GM18907 (cell line): ENCODE data around the gene RAP1GAP2.
"Not testable (repeated sequence)": the region's sequence is repeated elsewhere in the genome, so short reads cannot be mapped to it uniquely, and the experiment has no call there.

Experiments used
- ATAC-seq: cut with Tn5 transposase; IDR thresholded peaks from one replicate; pipeline ENCODE4 v1.9.1; 2021; ENCODE audit warnings: mild to moderate bottlenecking, moderate library complexity; ENCODE audit not compliant: unreplicated experiment

RAP1GAP2 gene

GRCh38 chr17:2814049-2814448 lies 17.8 kb downstream of the RAP1GAP2 start:
- ATAC-seq, result peak; percentile 16

GRCh38 chr17:2814481-2815341 lies 18.5 kb downstream of the RAP1GAP2 start:
- ATAC-seq, result peak; percentile 75

- no peak for ATAC-seq
Observed at GRCh38 chr17:2815781-2816185, 19.5 kb downstream of the RAP1GAP2 start.

- ATAC-seq, result no peak
Observed at GRCh38 chr17:2816688-2817087, 20.4 kb downstream of the RAP1GAP2 start.

- ATAC-seq, result not testable (repeated sequence)
Observed at GRCh38 chr17:2819294-2819693, 23.1 kb downstream of the RAP1GAP2 start.

- ATAC-seq, result no peak
Observed at GRCh38 chr17:2819921-2820501, 23.8 kb downstream of the RAP1GAP2 start.

GRCh38 chr17:2821868-2822267 lies 25.6 kb downstream of the RAP1GAP2 start:
- ATAC-seq, result no peak

GRCh38 chr17:2822358-2822757 lies 26.1 kb downstream of the RAP1GAP2 start:
- no peak for ATAC-seq

- no peak for ATAC-seq
Observed at GRCh38 chr17:2825253-2825970, 29.2 kb downstream of the RAP1GAP2 start.

GRCh38 chr17:2828397-2829038 lies 32.3 kb downstream of the RAP1GAP2 start:
- ATAC-seq, result peak; percentile 62

- no peak for ATAC-seq
Observed at GRCh38 chr17:2830678-2831077, 34.4 kb downstream of the RAP1GAP2 start.

- ATAC-seq, result no peak
Observed at GRCh38 chr17:2835780-2836179, 39.5 kb downstream of the RAP1GAP2 start.

- ATAC-seq, result peak; percentile 85
Observed at GRCh38 chr17:2837147-2837561, 40.9 kb downstream of the RAP1GAP2 start.

GRCh38 chr17:2841606-2842005 lies 45.4 kb downstream of the RAP1GAP2 start:
- ATAC-seq, result no peak

GRCh38 chr17:2842464-2842863 lies 46.2 kb downstream of the RAP1GAP2 start:
- no peak for ATAC-seq

- no peak for ATAC-seq
Observed at GRCh38 chr17:2844416-2844815, 48.2 kb downstream of the RAP1GAP2 start.

- no peak for ATAC-seq
Observed at GRCh38 chr17:2847381-2848333, 51.4 kb downstream of the RAP1GAP2 start.

GRCh38 chr17:2849327-2849670 lies 53.1 kb downstream of the RAP1GAP2 start:
- ATAC-seq, result no peak

GRCh38 chr17:2850991-2851390 lies 54.8 kb downstream of the RAP1GAP2 start:
- no peak for ATAC-seq

- ATAC-seq, result no peak
Observed at GRCh38 chr17:2851615-2852014, 55.4 kb downstream of the RAP1GAP2 start.
